ENCODE measurements around the gene RGS5.

The RGS5 gene

DNA sequence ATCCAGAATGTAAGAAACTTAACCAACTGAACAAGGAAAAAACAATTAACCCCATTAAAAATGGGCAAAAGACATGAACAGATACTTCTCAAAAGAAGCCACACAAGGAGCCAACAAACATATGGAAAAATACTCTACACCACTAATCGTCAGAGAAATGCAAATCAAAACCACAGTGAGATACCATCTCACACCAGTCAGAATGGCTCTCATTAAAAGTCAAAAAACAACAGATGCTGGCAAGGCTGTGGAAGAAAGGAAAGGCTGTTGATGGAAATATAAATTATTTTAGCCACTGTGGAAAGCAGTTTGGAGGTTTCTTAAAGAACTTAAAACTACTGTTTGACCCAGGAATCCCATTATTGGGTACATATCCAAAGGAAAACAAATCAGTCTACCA is 82.3 kb downstream of the RGS5 start:
- Histone ChIP-seq H3K9me3 (ENCODE audit: control insufficient read depth, insufficient read depth, low read length) (no peaks in the 10 kb centered on the region), H3K4me3 (ENCODE audit: low read length) (no peak overlapping the region), H3K27me3 (ENCODE audit: control insufficient read depth, insufficient read depth, low read length) (no peaks in the 10 kb centered on the region), H3K4me1 (ENCODE audit: control insufficient read depth, insufficient read depth, low read length) (no peaks in the 10 kb centered on the region), H3K36me3 (ENCODE audit: control insufficient read depth, insufficient read depth, low read length) (no peaks in the 10 kb centered on the region), H3K27ac (ENCODE audit: low read length) (no peak overlapping the region)
- no peak for DNase-seq (ENCODE audit: low read depth, low spot score)
- no CpG with 5 or more reads among the region's 1 CpG for WGBS (ENCODE audit: insufficient coverage, insufficient read length)

DNA sequence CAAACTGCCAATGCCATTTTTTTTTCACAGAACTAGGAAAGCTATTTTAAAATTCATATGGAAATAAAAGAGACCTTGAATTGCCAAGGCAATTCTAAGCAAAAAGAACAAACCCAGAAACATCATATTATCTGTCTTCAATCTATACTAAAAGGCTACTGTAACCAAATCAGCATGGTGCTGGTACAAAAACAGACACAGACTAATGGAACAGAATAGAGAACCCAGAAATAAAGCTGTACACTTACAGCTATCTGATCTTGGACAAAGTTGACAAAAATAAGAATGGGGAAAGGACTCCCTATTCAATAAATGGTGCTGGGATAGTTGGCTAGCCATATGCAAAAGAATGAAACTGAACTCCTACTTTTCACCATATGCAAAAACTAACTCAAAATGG is 83.0 kb downstream of the RGS5 start:
- H3K4me3 ChIP-seq (ENCODE audit: low read length) = no peak overlapping the region
- no peak overlapping the region for H3K27ac ChIP-seq (ENCODE audit: low read length)
- H3K4me1 ChIP-seq (ENCODE audit: control insufficient read depth, insufficient read depth, low read length) = no peaks in the 10 kb centered on the region
- H3K36me3 ChIP-seq (ENCODE audit: control insufficient read depth, insufficient read depth, low read length) = no peaks in the 10 kb centered on the region
- H3K27me3 ChIP-seq (ENCODE audit: control insufficient read depth, insufficient read depth, low read length) = no peaks in the 10 kb centered on the region
- no peaks in the 10 kb centered on the region for H3K9me3 ChIP-seq (ENCODE audit: control insufficient read depth, insufficient read depth, low read length)
- no peak for DNase-seq (ENCODE audit: low read depth, low spot score)

DNA sequence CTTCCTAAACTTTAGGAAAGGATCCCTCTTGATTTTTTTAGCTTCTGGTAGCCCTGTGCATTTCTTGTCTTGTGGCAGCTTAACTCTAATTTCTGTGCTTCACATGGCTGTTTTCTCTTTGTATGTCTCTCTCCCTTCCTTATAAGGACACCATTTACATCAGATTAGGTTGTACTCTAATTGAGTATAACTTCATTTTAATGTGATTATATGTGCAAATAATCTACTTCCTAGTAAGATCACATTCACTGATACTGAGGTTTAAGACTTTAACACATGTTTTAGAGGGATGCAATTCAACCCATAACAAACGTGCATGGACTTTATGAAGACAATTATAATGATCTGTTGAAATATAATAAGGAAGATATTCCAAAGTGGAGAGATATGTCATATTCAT is 86.8 kb downstream of the RGS5 start:
- Histone ChIP-seq H3K36me3 (ENCODE audit: control insufficient read depth, insufficient read depth, low read length) (no peaks in the 10 kb centered on the region), H3K9me3 (ENCODE audit: control insufficient read depth, insufficient read depth, low read length) (no peaks in the 10 kb centered on the region), H3K4me1 (ENCODE audit: control insufficient read depth, insufficient read depth, low read length) (no peaks in the 10 kb centered on the region), H3K27me3 (ENCODE audit: control insufficient read depth, insufficient read depth, low read length) (no peaks in the 10 kb centered on the region), H3K27ac (ENCODE audit: low read length) (no peak overlapping the region), H3K4me3 (ENCODE audit: low read length) (no peak overlapping the region)
- no peak for DNase-seq (ENCODE audit: low read depth, low spot score)
- WGBS (ENCODE audit: insufficient coverage, insufficient read length) = no CpG with 5 or more reads among the region's 1 CpG

DNA sequence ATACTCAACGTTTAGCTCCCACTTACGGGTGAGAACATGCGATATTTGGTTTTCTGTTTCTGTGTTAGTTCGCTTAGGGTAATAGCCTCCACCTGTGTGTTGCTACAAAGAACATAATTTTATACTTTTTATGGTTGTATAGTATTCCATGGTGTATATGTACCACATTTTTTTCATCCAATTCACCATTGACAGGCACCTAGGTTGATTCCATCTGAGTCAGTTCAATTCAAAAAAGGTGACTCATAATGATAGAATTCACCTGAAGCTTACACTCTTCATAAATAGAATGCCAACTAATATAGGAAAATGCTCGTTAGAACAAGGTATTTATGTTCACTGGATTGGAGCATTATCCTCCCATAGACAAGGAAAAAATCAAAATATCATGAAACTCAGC is 95.1 kb downstream of the RGS5 start:
- Histone ChIP-seq H3K36me3 (ENCODE audit: control insufficient read depth, insufficient read depth, low read length) (no peaks in the 10 kb centered on the region), H3K9me3 (ENCODE audit: control insufficient read depth, insufficient read depth, low read length) (no peaks in the 10 kb centered on the region), H3K4me3 (ENCODE audit: low read length) (no peak overlapping the region), H3K4me1 (ENCODE audit: control insufficient read depth, insufficient read depth, low read length) (no peaks in the 10 kb centered on the region), H3K27ac (ENCODE audit: low read length) (no peak overlapping the region), H3K27me3 (ENCODE audit: control insufficient read depth, insufficient read depth, low read length) (no peaks in the 10 kb centered on the region)
- no peak for DNase-seq (ENCODE audit: low read depth, low spot score)
- no CpG with 5 or more reads among the region's 5 CpGs for WGBS (ENCODE audit: insufficient coverage, insufficient read length)

DNA sequence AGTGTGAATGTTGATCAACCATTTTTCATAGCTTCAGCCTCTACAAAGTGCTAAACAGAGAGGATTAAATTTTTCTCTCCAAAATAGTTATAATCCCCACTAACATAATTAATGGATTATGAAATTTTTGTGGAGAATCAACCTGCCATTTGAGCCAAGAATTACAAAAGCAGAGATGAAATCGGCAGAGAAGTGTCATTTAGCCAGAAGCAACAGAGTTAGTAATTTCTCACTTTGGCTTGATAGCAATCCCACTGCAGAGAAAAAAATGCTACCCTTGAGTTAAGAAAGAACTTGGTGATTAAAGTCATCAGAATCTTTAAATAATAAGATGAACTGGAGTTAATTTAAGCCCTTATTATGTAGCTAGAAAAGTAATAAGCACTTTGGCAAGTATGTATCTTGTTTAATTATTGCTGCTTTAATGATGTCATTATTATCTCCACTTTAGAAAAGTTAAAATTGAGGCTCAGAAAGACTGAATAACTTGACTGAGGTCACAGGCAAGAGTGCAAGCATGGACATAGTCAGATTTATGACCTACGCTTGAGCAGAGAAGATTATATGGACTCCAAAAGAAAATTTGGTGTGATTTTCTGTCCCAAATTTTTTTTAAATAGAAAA is 96.2 kb downstream of the RGS5 start:
- Histone ChIP-seq H3K9me3 (ENCODE audit: control insufficient read depth, insufficient read depth, low read length) (no peaks in the 10 kb centered on the region), H3K27ac (ENCODE audit: low read length) (no peak overlapping the region), H3K4me1 (ENCODE audit: control insufficient read depth, insufficient read depth, low read length) (no peaks in the 10 kb centered on the region), H3K4me3 (ENCODE audit: low read length) (no peak overlapping the region), H3K36me3 (ENCODE audit: control insufficient read depth, insufficient read depth, low read length) (no peaks in the 10 kb centered on the region), H3K27me3 (ENCODE audit: control insufficient read depth, insufficient read depth, low read length) (no peaks in the 10 kb centered on the region)
- WGBS (ENCODE audit: insufficient coverage, insufficient read length) = no CpG with 5 or more reads among the region's 2 CpGs
- DNase-seq (ENCODE audit: low read depth, low spot score) = no peak

DNA sequence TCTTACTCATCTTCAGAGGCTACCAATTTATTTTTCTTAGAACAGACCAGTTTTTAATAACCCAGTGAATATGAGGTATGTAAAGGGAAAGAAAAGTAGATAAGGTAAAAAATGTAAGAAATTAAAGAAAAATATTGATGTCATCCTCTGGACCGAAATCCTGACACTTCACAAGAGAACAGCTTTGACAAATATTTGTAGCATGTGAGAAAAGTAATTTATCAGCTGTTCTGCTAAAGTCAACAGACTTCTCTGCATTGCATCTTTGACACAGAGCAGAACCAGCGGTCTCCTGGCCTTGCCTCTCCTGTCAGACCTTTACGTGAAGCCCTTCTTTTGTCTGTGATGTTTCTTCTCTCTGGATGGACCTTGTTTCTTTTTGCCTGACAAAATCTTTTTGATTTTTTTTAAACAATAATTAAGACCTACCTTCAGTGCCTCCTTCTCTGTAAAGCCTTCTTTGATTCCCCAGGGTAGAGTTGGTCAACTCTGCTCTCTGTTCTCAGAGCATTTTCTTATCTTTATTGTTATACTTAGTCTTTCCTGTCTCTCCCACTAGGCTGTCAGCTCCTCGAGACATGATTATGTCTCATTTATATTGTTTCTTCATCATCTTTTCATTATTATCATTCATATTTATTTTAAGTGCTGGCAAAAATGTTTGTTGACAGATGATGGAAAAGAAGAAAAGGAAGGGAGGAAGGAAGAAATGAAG is 98.2 kb downstream of the RGS5 start:
- no peaks in the 10 kb centered on the region for H3K9me3 ChIP-seq (ENCODE audit: control insufficient read depth, insufficient read depth, low read length)
- H3K4me3 ChIP-seq (ENCODE audit: low read length) = no peak overlapping the region
- H3K27me3 ChIP-seq (ENCODE audit: control insufficient read depth, insufficient read depth, low read length) = no peaks in the 10 kb centered on the region
- no peaks in the 10 kb centered on the region for H3K36me3 ChIP-seq (ENCODE audit: control insufficient read depth, insufficient read depth, low read length)
- H3K4me1 ChIP-seq (ENCODE audit: control insufficient read depth, insufficient read depth, low read length) = no peaks in the 10 kb centered on the region
- DNase-seq (ENCODE audit: low read depth, low spot score) = no peak
- no peak overlapping the region for H3K27ac ChIP-seq (ENCODE audit: low read length)
- WGBS (ENCODE audit: insufficient coverage, insufficient read length) = no CpG with 5 or more reads among the region's 4 CpGs

DNA sequence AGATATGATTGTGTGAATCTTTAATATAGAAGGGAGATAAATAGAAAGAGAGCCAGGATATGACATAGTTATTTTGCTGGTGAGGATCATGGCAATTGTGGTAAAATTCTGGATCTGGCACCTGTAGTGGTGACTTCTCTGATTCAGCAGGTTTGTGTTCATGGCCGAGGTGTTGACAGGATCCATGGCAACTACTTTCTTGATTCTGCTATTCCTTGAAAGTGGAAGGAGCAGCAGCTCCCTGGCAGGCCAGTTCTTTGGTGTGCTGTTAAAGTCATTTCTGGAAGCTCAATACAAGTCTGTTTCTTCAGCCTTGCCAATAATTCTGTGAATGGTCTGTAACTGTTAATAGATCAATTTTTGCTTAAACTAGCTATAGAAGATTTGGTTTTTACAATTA is 100.1 kb downstream of the RGS5 start:
- H3K4me3 ChIP-seq (ENCODE audit: low read length) = no peak overlapping the region
- no peaks in the 10 kb centered on the region for H3K36me3 ChIP-seq (ENCODE audit: control insufficient read depth, insufficient read depth, low read length)
- H3K27ac ChIP-seq (ENCODE audit: low read length) = no peak overlapping the region
- WGBS (ENCODE audit: insufficient coverage, insufficient read length) = no CpG with 5 or more reads among the region's 1 CpG
- H3K9me3 ChIP-seq (ENCODE audit: control insufficient read depth, insufficient read depth, low read length) = no peaks in the 10 kb centered on the region
- no peaks in the 10 kb centered on the region for H3K27me3 ChIP-seq (ENCODE audit: control insufficient read depth, insufficient read depth, low read length)
- no peak for DNase-seq (ENCODE audit: low read depth, low spot score)
- no peaks in the 10 kb centered on the region for H3K4me1 ChIP-seq (ENCODE audit: control insufficient read depth, insufficient read depth, low read length)

DNA sequence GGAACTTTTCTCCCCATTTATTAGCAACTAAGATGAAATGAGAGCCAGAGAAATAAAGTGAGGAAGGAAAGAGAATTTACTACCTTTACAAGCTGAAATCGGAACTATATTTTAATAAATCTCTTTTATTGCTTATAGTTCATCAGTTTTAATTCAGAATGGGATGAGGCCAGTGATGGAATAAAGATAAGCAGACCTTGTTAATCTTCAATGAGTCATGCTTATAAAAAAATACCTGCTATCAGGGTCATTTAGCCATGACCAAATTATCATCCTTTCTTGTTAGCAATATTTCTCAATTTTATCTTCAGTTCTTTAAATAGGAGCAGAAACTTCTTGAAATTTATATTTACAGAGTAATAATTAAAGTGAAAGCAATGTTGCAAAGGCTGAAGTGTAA is 107.5 kb downstream of the RGS5 start:
- Histone ChIP-seq H3K36me3 (ENCODE audit: control insufficient read depth, insufficient read depth, low read length) (no peaks in the 10 kb centered on the region), H3K9me3 (ENCODE audit: control insufficient read depth, insufficient read depth, low read length) (no peaks in the 10 kb centered on the region), H3K27ac (ENCODE audit: low read length) (no peak overlapping the region), H3K4me1 (ENCODE audit: control insufficient read depth, insufficient read depth, low read length) (no peaks in the 10 kb centered on the region), H3K4me3 (ENCODE audit: low read length) (no peak overlapping the region), H3K27me3 (ENCODE audit: control insufficient read depth, insufficient read depth, low read length) (no peaks in the 10 kb centered on the region)
- WGBS (ENCODE audit: insufficient coverage, insufficient read length) = no CpG with 5 or more reads among the region's 1 CpG
- DNase-seq (ENCODE audit: low read depth, low spot score) = no peak

DNA sequence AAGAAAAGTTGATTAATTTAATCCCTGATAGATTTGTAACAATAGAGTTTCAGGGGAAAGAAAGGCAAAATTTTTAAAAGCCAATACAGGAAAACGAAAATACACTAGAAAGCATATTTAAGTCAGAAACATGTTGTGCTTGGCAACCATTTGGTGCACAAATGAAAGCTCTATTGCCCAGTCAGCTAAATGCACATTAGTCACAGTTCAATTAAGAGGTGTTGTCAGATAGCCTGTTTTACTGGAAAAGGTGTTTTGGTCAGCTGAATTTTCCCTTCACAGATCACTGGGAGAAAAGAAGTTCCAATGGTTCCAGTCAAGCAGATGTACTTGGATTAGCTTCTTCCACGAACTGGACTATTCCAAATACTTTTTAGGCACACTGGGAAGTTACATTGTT is 108.1 kb downstream of the RGS5 start:
- no peaks in the 10 kb centered on the region for H3K4me1 ChIP-seq (ENCODE audit: control insufficient read depth, insufficient read depth, low read length)
- no peaks in the 10 kb centered on the region for H3K36me3 ChIP-seq (ENCODE audit: control insufficient read depth, insufficient read depth, low read length)
- WGBS (ENCODE audit: insufficient coverage, insufficient read length) = no CpG with 5 or more reads among the region's 2 CpGs
- no peaks in the 10 kb centered on the region for H3K9me3 ChIP-seq (ENCODE audit: control insufficient read depth, insufficient read depth, low read length)
- DNase-seq (ENCODE audit: low read depth, low spot score) = no peak
- no peak overlapping the region for H3K4me3 ChIP-seq (ENCODE audit: low read length)
- H3K27me3 ChIP-seq (ENCODE audit: control insufficient read depth, insufficient read depth, low read length) = no peaks in the 10 kb centered on the region
- no peak overlapping the region for H3K27ac ChIP-seq (ENCODE audit: low read length)

DNA sequence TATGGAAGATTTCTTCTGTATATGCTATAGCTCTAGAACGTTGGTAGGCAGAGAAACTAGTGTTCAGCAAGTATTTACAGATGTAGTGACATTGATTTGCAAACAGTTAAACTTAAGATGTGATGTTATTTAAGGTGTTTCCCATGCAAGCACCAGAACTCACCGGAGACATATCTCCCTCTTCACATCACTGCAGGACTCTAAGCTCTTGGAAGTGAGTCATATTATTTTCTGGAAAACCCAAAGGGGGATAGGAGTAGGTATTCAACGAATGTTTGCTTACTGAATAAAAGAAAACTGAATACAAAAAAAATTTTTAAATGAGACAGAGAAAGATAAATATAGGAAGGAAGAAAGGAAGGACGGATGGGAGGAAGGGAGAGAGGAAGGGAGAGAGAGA is 108.5 kb downstream of the RGS5 start:
- H3K36me3 ChIP-seq (ENCODE audit: control insufficient read depth, insufficient read depth, low read length) = no peaks in the 10 kb centered on the region
- H3K4me3 ChIP-seq (ENCODE audit: low read length) = no peak overlapping the region
- H3K27ac ChIP-seq (ENCODE audit: low read length) = no peak overlapping the region
- H3K27me3 ChIP-seq (ENCODE audit: control insufficient read depth, insufficient read depth, low read length) = no peaks in the 10 kb centered on the region
- 100% methylated on average over 1 of the region's 4 CpGs for WGBS (ENCODE audit: insufficient coverage, insufficient read length)
- H3K4me1 ChIP-seq (ENCODE audit: control insufficient read depth, insufficient read depth, low read length) = no peaks in the 10 kb centered on the region
- H3K9me3 ChIP-seq (ENCODE audit: control insufficient read depth, insufficient read depth, low read length) = no peaks in the 10 kb centered on the region
- DNase-seq (ENCODE audit: low read depth, low spot score) = no peak

DNA sequence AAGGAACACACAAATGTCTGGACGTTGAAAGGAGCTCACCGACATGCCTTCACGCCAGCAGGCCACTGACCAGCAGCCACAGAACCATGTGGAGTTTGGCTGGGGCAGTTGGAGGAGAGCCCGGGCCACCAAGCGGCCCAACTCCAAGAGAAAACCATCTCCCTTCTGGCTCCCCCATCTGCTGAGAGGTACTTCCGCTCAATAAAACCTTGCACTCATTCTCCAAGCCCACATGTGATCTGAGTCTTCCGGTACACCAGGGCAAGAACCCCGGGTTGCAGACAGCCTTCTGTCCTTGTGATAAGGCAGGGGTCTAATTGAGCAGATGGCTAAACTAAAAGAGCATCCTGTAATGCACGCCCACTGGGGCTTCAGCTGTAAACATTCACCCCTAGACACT is 109.1 kb downstream of the RGS5 start:
- WGBS (ENCODE audit: insufficient coverage, insufficient read length) = no CpG with 5 or more reads among the region's 9 CpGs
- Histone ChIP-seq H3K4me1 (ENCODE audit: control insufficient read depth, insufficient read depth, low read length) (no peaks in the 10 kb centered on the region), H3K4me3 (ENCODE audit: low read length) (no peak overlapping the region), H3K36me3 (ENCODE audit: control insufficient read depth, insufficient read depth, low read length) (no peaks in the 10 kb centered on the region), H3K27me3 (ENCODE audit: control insufficient read depth, insufficient read depth, low read length) (no peaks in the 10 kb centered on the region), H3K27ac (ENCODE audit: low read length) (no peak overlapping the region), H3K9me3 (ENCODE audit: control insufficient read depth, insufficient read depth, low read length) (no peaks in the 10 kb centered on the region)
- DNase-seq (ENCODE audit: low read depth, low spot score) = no peak

Data from iPS DF 6.9 (cell line).